ENCODE data around the gene AMPD3.

AMPD3 gene

DNA sequence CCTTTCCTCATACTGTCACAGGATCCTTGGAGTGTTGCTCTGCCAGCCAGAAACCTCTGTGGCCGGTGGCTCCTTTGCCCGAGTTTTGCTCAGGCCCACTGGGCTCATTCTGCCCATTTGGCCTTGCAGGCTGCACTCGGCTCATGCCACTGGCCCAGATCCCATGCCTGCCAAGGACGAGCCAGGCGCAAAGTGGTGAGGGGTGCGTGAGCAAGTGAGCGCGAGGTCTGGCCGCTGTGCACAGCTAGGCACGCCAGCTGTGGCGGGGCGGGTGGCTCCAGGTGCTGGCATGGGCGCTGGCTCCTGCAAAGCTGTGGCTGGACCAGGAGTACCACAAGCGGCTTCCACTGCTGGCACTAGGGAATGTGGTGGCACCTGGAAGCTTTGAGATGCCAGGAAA, 88.7 kb downstream of the AMPD3 start:
- no peak for DNase-seq (ENCODE audit: extremely low read depth, low read depth)
- no peak overlapping the region for H3K4me3 ChIP-seq (replicated peaks; ENCODE audit: low read depth, low read length)
- TF ChIP-seq, protein P1, sequence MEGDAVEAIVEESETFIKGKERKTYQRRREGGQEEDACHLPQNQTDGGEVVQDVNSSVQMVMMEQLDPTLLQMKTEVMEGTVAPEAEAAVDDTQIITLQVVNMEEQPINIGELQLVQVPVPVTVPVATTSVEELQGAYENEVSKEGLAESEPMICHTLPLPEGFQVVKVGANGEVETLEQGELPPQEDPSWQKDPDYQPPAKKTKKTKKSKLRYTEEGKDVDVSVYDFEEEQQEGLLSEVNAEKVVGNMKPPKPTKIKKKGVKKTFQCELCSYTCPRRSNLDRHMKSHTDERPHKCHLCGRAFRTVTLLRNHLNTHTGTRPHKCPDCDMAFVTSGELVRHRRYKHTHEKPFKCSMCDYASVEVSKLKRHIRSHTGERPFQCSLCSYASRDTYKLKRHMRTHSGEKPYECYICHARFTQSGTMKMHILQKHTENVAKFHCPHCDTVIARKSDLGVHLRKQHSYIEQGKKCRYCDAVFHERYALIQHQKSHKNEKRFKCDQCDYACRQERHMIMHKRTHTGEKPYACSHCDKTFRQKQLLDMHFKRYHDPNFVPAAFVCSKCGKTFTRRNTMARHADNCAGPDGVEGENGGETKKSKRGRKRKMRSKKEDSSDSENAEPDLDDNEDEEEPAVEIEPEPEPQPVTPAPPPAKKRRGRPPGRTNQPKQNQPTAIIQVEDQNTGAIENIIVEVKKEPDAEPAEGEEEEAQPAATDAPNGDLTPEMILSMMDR (IDR thresholded peaks at IDR 0.05; ENCODE audit: low read depth, low read length, missing control alignments): no peak

GRCh38 chr11:10544491-10545465, 89.7 kb downstream of the AMPD3 start:
- TF ChIP-seq, protein P1 (IDR thresholded peaks at IDR 0.05; ENCODE audit: low read depth, low read length, missing control alignments): no peak

GRCh38 chr11:10550503-10551289, 95.6 kb downstream of the AMPD3 start:
- TF ChIP-seq, protein P1 (IDR thresholded peaks at IDR 0.05; ENCODE audit: low read depth, low read length, missing control alignments): no peak
- no peak for DNase-seq (ENCODE audit: extremely low read depth, low read depth)
- no peak overlapping the region for H3K4me3 ChIP-seq (replicated peaks; ENCODE audit: low read depth, low read length)

More at GRCh38 chr11:10544491-10545465, 89.7 kb downstream of the AMPD3 start:
- no peak overlapping the region for H3K4me3 ChIP-seq (replicated peaks; ENCODE audit: low read depth, low read length)
- DNase-seq (ENCODE audit: extremely low read depth, low read depth): no peak

GRCh38 chr11:10551290-10551592, 96.2 kb downstream of the AMPD3 start:
- TF ChIP-seq, protein P1 (IDR thresholded peaks at IDR 0.05; ENCODE audit: low read depth, low read length, missing control alignments): no peak
- H3K4me3 ChIP-seq (replicated peaks; ENCODE audit: low read depth, low read length): no peak overlapping the region
- no peak for DNase-seq (ENCODE audit: extremely low read depth, low read depth)

- DNase-seq (ENCODE audit: extremely low read depth, low read depth): no peak
- no peak overlapping the region for H3K4me3 ChIP-seq (replicated peaks; ENCODE audit: low read depth, low read length)
- TF ChIP-seq, protein P1 (IDR thresholded peaks at IDR 0.05; ENCODE audit: low read depth, low read length, missing control alignments): no peak
Observed at GRCh38 chr11:10551845-10552352, 96.8 kb downstream of the AMPD3 start.

- no peak overlapping the region for H3K4me3 ChIP-seq (replicated peaks; ENCODE audit: low read depth, low read length)
- TF ChIP-seq, protein P1 (IDR thresholded peaks at IDR 0.05; ENCODE audit: low read depth, low read length, missing control alignments): no peak
- DNase-seq (ENCODE audit: extremely low read depth, low read depth): no peak
Observed at GRCh38 chr11:10556590-10556989, 101.5 kb downstream of the AMPD3 start.

All from HFF-Myc (cell line).